Thymus (tissue), 11 donors: ENCODE results near the gene EYA4. TPM values are rescaled to one million over a fixed set of nuclear protein-coding genes. Genes with fewer than 3 reads are reported as not detected.

Experiments
- DNase-seq, 9 donors: peaks; one replicate each; pipeline ENCODE4 v3.0.0-alpha.2; 2013; ENCODE audit warnings: low spot score in 9 of 9, low read depth in 6 of 9, missing footprints in 1 of 9
- H3K27ac ChIP-seq, 2 donors: one replicate each; pipeline ENCODE4 v1.5.1; 2013; ENCODE audit warnings: control low read depth in 1 of 2, low read depth in 1 of 2, low read length in 1 of 2, mild to moderate bottlenecking in 1 of 2, moderate library complexity in 1 of 2
- H3K27me3 ChIP-seq, 2 donors: one replicate each; pipeline ENCODE4 v1.5.1; 2013; ENCODE audit warnings: low read length in 1 of 2; ENCODE audit not compliant: control insufficient read depth in 2 of 2, insufficient read depth in 1 of 2
- H3K36me3 ChIP-seq, 2 donors: one replicate each; pipeline ENCODE4 v1.5.1; 2013; ENCODE audit warnings: low read length in 1 of 2, mild to moderate bottlenecking in 1 of 2, moderate library complexity in 1 of 2; ENCODE audit not compliant: control insufficient read depth in 2 of 2, insufficient read depth in 2 of 2
- H3K4me1 ChIP-seq, 2 donors: one replicate each; pipeline ENCODE4 v1.5.1; 2013; ENCODE audit warnings: low read length in 2 of 2; ENCODE audit not compliant: control insufficient read depth in 2 of 2, insufficient read depth in 2 of 2
- H3K4me3 ChIP-seq, 2 donors: one replicate each; pipeline ENCODE4 v1.5.1; 2013; ENCODE audit warnings: low read length in 2 of 2, control low read depth in 1 of 2, mild to moderate bottlenecking in 1 of 2
- H3K9me3 ChIP-seq, 2 donors: one replicate each; pipeline ENCODE4 v1.5.1; 2013; ENCODE audit warnings: low read length in 1 of 2, mild to moderate bottlenecking in 1 of 2; ENCODE audit not compliant: control insufficient read depth in 2 of 2, insufficient read depth in 1 of 2
- WGBS: extraction: QIAGEN DNeasy Blood & Tissue Kit; methylation state at CpG from one replicate; pipeline ENCODE4 v1.1.7; 2013; 5-methylcytosine and 5-hydroxymethylcytosine counted together
- polyA plus RNA-seq: library from polyadenylated mRNA; stranded (reverse); fragments of 200-250 nt; gene quantifications from one replicate; pipeline ENCODE4 v1.2.3, GENCODE V29; 2013
- total RNA-seq: library from RNA; stranded (reverse); fragments of 120-200 nt; gene quantifications from one replicate; pipeline ENCODE4 v1.2.4, GENCODE V29; 2013
- donor health status: healthy.

EYA4 gene
- total and polyA plus RNA-seq, 2 donors: 6.2 to 9.5 TPM

- H3K36me3 ChIP-seq: no peaks in the 10 kb centered on the region
- WGBS: 67% methylated on average over 5 of the region's 5 CpGs
- H3K27me3 ChIP-seq: no peaks in the 10 kb centered on the region
- no peak for DNase-seq
- H3K4me1 ChIP-seq: no peaks in the 10 kb centered on the region
- H3K27ac ChIP-seq: no peak overlapping the region
- H3K4me3 ChIP-seq: no peak overlapping the region
- H3K9me3 ChIP-seq: no peaks in the 10 kb centered on the region
These were observed 74.7 kb downstream of the EYA4 start for GRCh38 chr6:133315811-133316210.

GRCh38 chr6:133317704-133318103, 76.5 kb downstream of the EYA4 start:
- Histone ChIP-seq H3K27ac (no peak overlapping the region), H3K4me1 (no peaks in the 10 kb centered on the region), H3K4me3 (no peak overlapping the region), H3K36me3 (no peaks in the 10 kb centered on the region), H3K9me3 (no peaks in the 10 kb centered on the region), H3K27me3 (no peaks in the 10 kb centered on the region)
- DNase-seq: no peak
- 95% methylated on average over 4 of the region's 4 CpGs for WGBS

DNA sequence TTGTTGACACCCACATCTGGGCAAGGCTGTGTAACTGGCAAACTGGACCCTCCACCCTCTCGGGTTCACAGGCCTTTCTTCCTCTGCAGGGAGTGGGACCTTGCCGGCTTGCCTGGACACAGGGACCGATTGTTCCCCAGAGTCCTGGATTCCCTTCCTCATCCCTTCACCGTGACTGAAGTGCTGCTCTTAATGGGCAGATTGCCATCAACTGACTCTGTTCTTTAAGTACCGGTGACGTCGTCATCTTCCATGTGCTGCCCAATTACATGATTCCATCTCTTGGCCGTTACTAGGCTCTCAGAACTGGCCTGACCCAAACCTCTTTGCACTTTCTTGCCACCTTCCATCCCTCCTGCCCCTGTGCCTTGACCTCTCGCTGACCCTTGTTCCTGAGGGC, 85.4 kb downstream of the EYA4 start:
- no peaks in the 10 kb centered on the region for H3K36me3 ChIP-seq
- H3K27ac ChIP-seq: no peak overlapping the region
- H3K9me3 ChIP-seq: no peaks in the 10 kb centered on the region
- DNase-seq: no peak
- no peaks in the 10 kb centered on the region for H3K4me1 ChIP-seq
- H3K4me3 ChIP-seq: no peak overlapping the region
- no peaks in the 10 kb centered on the region for H3K27me3 ChIP-seq
- WGBS: 94% methylated on average over 9 of the region's 9 CpGs

DNA sequence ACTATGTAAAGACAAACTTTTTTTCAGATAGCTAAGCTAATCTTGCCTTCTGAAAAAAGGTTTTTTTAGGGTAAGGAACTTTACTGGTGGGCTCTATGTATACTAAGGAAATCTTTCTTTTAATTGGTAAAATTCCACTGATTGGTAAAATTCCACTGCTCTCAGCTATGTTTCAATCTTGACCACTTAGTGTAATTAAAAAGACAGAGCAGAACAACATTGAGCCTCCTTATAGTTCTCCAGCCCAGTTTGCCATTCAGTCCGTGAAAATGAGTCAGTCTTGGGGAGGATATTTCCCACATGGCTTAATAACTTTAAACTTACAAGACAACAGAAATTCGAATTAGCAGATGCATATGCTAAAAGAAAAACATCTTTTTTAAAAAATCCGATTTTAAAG, 92.7 kb downstream of the EYA4 start:
- H3K36me3 ChIP-seq: no peaks in the 10 kb centered on the region
- H3K27me3 ChIP-seq: no peaks in the 10 kb centered on the region
- no peak for DNase-seq
- H3K4me3 ChIP-seq: no peak overlapping the region
- no peaks in the 10 kb centered on the region for H3K9me3 ChIP-seq
- no peaks in the 10 kb centered on the region for H3K4me1 ChIP-seq
- WGBS: 90% methylated on average over 3 of the region's 3 CpGs
- no peak overlapping the region for H3K27ac ChIP-seq

DNA sequence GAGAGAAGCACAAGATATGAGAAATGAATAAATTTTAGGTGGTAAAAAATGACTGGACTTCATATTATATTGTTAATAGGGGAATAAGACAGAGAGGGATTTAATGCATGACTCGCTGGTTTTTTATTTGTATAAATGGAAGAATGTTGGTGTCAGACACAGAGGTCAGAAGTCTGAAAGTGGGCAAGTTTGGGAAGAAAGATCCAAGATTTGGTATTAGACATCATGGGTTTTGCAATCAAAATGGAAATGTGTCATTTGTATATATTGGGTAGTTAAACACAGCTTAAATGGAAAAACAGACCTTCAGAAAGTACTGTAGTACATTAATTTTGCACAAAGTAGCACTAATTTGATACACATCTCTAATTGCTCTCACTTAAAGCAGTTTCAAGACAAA, 96.2 kb downstream of the EYA4 start:
- Histone ChIP-seq H3K4me3 (no peak overlapping the region), H3K27me3 (no peaks in the 10 kb centered on the region), H3K9me3 (no peaks in the 10 kb centered on the region), H3K4me1 (peaks cover 0 to 4% of the 10 kb centered on the region in 2 donors), H3K27ac (no peak overlapping the region), H3K36me3 (no peaks in the 10 kb centered on the region)
- WGBS: 97% methylated on average over 1 of the region's 1 CpG
- no peak for DNase-seq

DNA sequence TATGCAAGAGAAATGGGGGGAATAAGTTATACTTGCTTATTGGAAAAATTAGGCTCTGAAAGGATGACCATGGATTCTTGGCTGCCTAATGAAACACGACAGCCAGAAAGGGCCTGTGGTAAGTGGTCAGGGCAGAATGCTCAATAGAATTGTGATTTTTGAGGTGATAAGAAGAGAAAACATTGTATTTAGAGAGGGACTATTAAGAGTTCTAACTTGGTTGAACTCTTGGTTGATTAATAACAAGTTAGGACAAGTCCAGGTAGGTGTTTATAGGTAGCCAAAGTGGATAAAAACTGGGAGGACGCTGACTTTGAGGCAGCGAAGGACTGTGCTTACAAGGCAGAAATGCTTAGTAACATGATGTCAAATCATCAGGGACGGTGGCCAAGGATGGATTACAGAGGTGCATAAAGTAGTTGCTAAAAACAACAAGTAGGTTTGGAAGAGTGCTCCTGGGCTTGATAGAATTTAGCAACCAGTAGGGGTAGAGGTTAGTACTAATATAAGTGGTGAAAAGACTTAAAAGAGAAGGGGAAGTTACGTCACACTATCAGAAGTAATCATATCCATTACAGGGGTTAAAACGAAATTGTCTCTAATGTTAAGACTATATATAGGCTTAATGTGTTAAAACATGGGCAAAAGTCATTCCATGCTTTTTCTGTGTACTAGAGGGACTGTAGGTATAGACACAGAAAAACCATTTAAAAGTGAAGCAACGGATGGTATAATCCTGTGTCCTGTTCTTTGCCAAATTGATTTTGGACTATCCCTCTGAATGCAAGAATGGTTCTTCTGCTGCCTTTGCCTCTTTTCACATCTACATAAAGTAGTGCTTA, 98.6 kb downstream of the EYA4 start:
- H3K27ac ChIP-seq: no peak overlapping the region
- H3K36me3 ChIP-seq: no peaks in the 10 kb centered on the region
- no peaks in the 10 kb centered on the region for H3K9me3 ChIP-seq
- DNase-seq: peak in 1 of 9 donors; percentile 5
- H3K4me1 ChIP-seq: peaks cover 0 to 4% of the 10 kb centered on the region in 2 donors
- no peak overlapping the region for H3K4me3 ChIP-seq
- H3K27me3 ChIP-seq: no peaks in the 10 kb centered on the region
- 87% methylated on average over 7 of the region's 7 CpGs for WGBS

DNA sequence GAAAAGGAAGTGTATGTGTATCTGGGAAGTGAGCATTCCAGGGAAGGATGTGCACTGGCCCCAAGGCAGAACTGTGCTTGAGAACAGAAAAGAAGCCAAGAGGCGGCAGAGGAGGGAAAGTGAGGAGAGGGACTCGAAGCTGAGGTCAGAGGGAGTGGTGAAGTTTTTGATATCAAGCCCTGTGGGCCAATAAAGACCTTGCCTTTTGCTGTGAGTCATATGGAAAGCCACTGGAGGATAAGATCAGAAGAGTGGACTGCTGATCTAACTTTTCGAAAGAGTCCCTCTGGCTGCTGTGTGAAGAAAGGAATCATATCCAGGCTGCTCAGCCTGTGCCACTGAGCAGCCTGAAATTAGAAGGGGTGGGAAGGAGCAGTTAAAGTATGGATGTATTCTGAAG, 99.4 kb downstream of the EYA4 start:
- peaks cover 0 to 4% of the 10 kb centered on the region in 2 donors for H3K4me1 ChIP-seq
- H3K4me3 ChIP-seq: no peak overlapping the region
- no peaks in the 10 kb centered on the region for H3K9me3 ChIP-seq
- peak overlapping the region; percentile 3 to 27 for H3K27ac ChIP-seq
- H3K36me3 ChIP-seq: no peaks in the 10 kb centered on the region
- H3K27me3 ChIP-seq: no peaks in the 10 kb centered on the region
- DNase-seq: no peak
- WGBS: 89% methylated on average over 3 of the region's 3 CpGs

GRCh38 chr6:133341607-133342158, 100.5 kb downstream of the EYA4 start:
- H3K9me3 ChIP-seq: no peaks in the 10 kb centered on the region
- peak in 1 of 9 donors; percentile 13 for DNase-seq
- 61% methylated on average over 1 of the region's 1 CpG for WGBS
- H3K4me3 ChIP-seq: no peak overlapping the region
- no peaks in the 10 kb centered on the region for H3K36me3 ChIP-seq
- no peaks in the 10 kb centered on the region for H3K27me3 ChIP-seq
- H3K4me1 ChIP-seq: peaks cover 0 to 4% of the 10 kb centered on the region in 2 donors
- peak overlapping the region in 1 of 2 donors; percentile 41 for H3K27ac ChIP-seq

GRCh38 chr6:133343220-133343619, 102.1 kb downstream of the EYA4 start:
- no peaks in the 10 kb centered on the region for H3K9me3 ChIP-seq
- H3K27me3 ChIP-seq: no peaks in the 10 kb centered on the region

More at GRCh38 chr6:133343220-133343619, 102.1 kb downstream of the EYA4 start:
- peaks cover 0 to 4% of the 10 kb centered on the region in 2 donors for H3K4me1 ChIP-seq
- H3K4me3 ChIP-seq: no peak overlapping the region
- no peaks in the 10 kb centered on the region for H3K36me3 ChIP-seq
- no peak overlapping the region for H3K27ac ChIP-seq
- 94% methylated on average over 3 of the region's 3 CpGs for WGBS
- DNase-seq: no peak
